WTC11 (cell line): ENCODE results near the gene WDR47. TPM values are rescaled to one million over a fixed set of nuclear protein-coding genes. Genes with fewer than 3 reads are reported as not detected.

Experiments used
- ATF6 ChIP-seq: sonication (generic); formaldehyde crosslinking; IDR thresholded peaks from 2 replicates; pipeline ENCODE4 v1.8.1; 2023; ENCODE audit warnings: mild to moderate bottlenecking, missing genetic modification reagents
- CBFB ChIP-seq: sonication (generic); formaldehyde crosslinking; IDR thresholded peaks from 2 replicates; pipeline ENCODE4 v1.8.1; 2022; ENCODE audit warnings: mild to moderate bottlenecking, low read depth, missing genetic modification reagents
- ELF4 ChIP-seq: sonication (generic); formaldehyde crosslinking; IDR thresholded peaks from 2 replicates; pipeline ENCODE4 v1.8.1; 2022; ENCODE audit warnings: low read depth, mild to moderate bottlenecking, moderate library complexity, missing genetic modification reagents
- FOXJ3 ChIP-seq: sonication (generic); formaldehyde crosslinking; IDR thresholded peaks from 2 replicates; pipeline ENCODE4 v1.9.0; 2021; ENCODE audit warnings: missing genetic modification reagents, mild to moderate bottlenecking, borderline replicate concordance
- FOXP4 ChIP-seq: sonication (generic); formaldehyde crosslinking; IDR thresholded peaks from 2 replicates; pipeline ENCODE4 v1.8.0; 2022; ENCODE audit warnings: mild to moderate bottlenecking, missing genetic modification reagents
- GTF2I ChIP-seq: fragments of 250-450 bp; sonication (Bioruptor Pico); conservative IDR thresholded peaks from 2 replicates; pipeline ENCODE4 v1.4.0; 2021; ENCODE audit warnings: mild to moderate bottlenecking
- IRF1 ChIP-seq: sonication (generic); formaldehyde crosslinking; IDR thresholded peaks from 2 replicates; pipeline ENCODE4 v1.8.0; 2023; ENCODE audit warnings: missing genetic modification reagents
- IRF2 ChIP-seq: sonication (generic); formaldehyde crosslinking; IDR thresholded peaks from 2 replicates; pipeline ENCODE4 v1.8.0; 2022; ENCODE audit warnings: low read depth, missing genetic modification reagents, borderline replicate concordance
- JUN ChIP-seq: sonication (generic); formaldehyde crosslinking; IDR thresholded peaks from 2 replicates; pipeline ENCODE4 v1.8.0; 2023; ENCODE audit warnings: mild to moderate bottlenecking, missing genetic modification reagents
- MYBL2 ChIP-seq: sonication (generic); formaldehyde crosslinking; IDR thresholded peaks from 2 replicates; pipeline ENCODE4 v1.8.1; 2023; ENCODE audit warnings: mild to moderate bottlenecking, moderate library complexity, missing genetic modification reagents
- PRDM15 ChIP-seq: sonication (generic); formaldehyde crosslinking; IDR thresholded peaks from 2 replicates; pipeline ENCODE4 v1.8.0; 2022; ENCODE audit warnings: missing genetic modification reagents
- PREB ChIP-seq: sonication (generic); formaldehyde crosslinking; IDR thresholded peaks from 2 replicates; pipeline ENCODE4 v1.8.1; 2022; ENCODE audit warnings: mild to moderate bottlenecking, missing genetic modification reagents, moderate library complexity, borderline replicate concordance
- SOX15 ChIP-seq: fragments of 250-450 bp; sonication (Bioruptor Pico); IDR thresholded peaks from 2 replicates; pipeline ENCODE4 v1.9.0; 2021; ENCODE audit warnings: mild to moderate bottlenecking
- STAT6 ChIP-seq: sonication (generic); formaldehyde crosslinking; conservative IDR thresholded peaks from 2 replicates; pipeline ENCODE4 v1.8.1; 2023; ENCODE audit warnings: mild to moderate bottlenecking, low read depth, missing genetic modification reagents, moderate library complexity
- USF1 ChIP-seq: sonication (generic); formaldehyde crosslinking; IDR thresholded peaks from 2 replicates; pipeline ENCODE4 v1.8.0; 2022; ENCODE audit warnings: mild to moderate bottlenecking, missing genetic modification reagents
- ZBTB21 ChIP-seq: sonication (generic); formaldehyde crosslinking; IDR thresholded peaks from 2 replicates; pipeline ENCODE4 v1.8.1; 2023; ENCODE audit warnings: mild to moderate bottlenecking, missing genetic modification reagents, borderline replicate concordance
- ZNF219 ChIP-seq: sonication (generic); formaldehyde crosslinking; IDR thresholded peaks from 2 replicates; pipeline ENCODE4 v1.8.0; 2023; ENCODE audit warnings: missing genetic modification reagents, mild to moderate bottlenecking, borderline replicate concordance
- ZNF317 ChIP-seq: sonication (generic); formaldehyde crosslinking; IDR thresholded peaks from 2 replicates; pipeline ENCODE4 v1.8.1; 2023; ENCODE audit warnings: low read depth, mild to moderate bottlenecking, moderate library complexity, missing genetic modification reagents, borderline replicate concordance
- ZNF532 ChIP-seq: fragments of 250-450 bp; sonication (Bioruptor Pico); IDR thresholded peaks from 2 replicates; pipeline ENCODE4 v1.9.0; 2021; ENCODE audit warnings: mild to moderate bottlenecking, borderline replicate concordance
- total RNA-seq: library from RNA; stranded (reverse); gene quantifications from 3 replicates; pipeline ENCODE4 v1.2.3, GENCODE V29; 2021

Gene WDR47
- total RNA-seq, 1 experiment from 2014 or later, result 7.0 TPM

GRCh38 chr1:109090196-109091077, 48.5 kb upstream of the WDR47 start, which contains the start of gene TMEM167B (continued):
- 0 out of 2 replicates have a peak, but pooled peaks have one; percentile 22 for TF ChIP-seq PRDM15 (CRISPR knock-in tag)
- TF ChIP-seq FOXP4 (CRISPR knock-in tag), result peak; percentile 85
- TF ChIP-seq ZNF532 (CRISPR knock-in tag), result no peak
- TF ChIP-seq IRF2 (CRISPR knock-in tag), result no peak
- TF ChIP-seq PREB (CRISPR knock-in tag), result no peak
- TF ChIP-seq JUN (CRISPR knock-in tag), result peak; percentile 51; the same call in 1 of the 2 replicates
- TF ChIP-seq FOXJ3 (CRISPR knock-in tag), result no peak
- TF ChIP-seq ZNF219 (CRISPR knock-in tag), result no peak
- no peak for TF ChIP-seq ATF6
- TF ChIP-seq CBFB (CRISPR knock-in tag), result no peak
- no peak for TF ChIP-seq ZNF317
- peak; percentile 59; the same call in 1 of the 2 replicates for TF ChIP-seq MYBL2 (CRISPR knock-in tag)
- peak; percentile 65; the same call in 1 of the 2 replicates for TF ChIP-seq IRF1 (CRISPR knock-in tag)
- TF ChIP-seq ELF4, result no peak
- TF ChIP-seq USF1 (CRISPR knock-in tag), result peak; percentile 24; the same call in 1 of the 2 replicates
- TF ChIP-seq ZBTB21 (CRISPR knock-in tag), result no peak
- TF ChIP-seq SOX15 (CRISPR knock-in tag), result no peak
- TF ChIP-seq GTF2I, result no peak
- no peak for TF ChIP-seq STAT6
